Measurements from ENCODE around the gene RBM20. TPM values are rescaled to one million over a fixed set of nuclear protein-coding genes. Genes with fewer than 3 reads are reported as not detected.

RBM20 gene
- total RNA-seq, 1 experiment from 2014 or later: 0.17 TPM

DNA sequence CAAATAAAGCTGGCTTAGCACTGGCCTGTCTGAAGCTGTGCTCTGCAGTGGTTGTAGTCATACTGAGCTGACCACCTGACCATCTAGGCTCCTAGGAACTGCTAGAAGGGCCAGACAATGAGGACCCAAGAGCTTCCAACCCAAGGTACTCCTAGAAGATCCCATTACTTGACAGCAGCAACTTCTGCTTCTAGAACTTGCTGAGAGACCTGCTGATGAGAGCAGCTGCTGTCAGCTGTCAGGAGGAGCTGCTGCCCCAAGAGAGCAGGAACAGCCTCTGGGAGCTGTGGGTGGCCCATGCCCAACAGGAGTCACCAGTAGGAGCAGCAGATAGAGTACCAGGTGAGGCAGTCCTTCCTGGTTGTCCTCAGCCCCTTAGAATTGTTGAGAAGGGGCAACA is 70.2 kb downstream of the RBM20 start:
- H2BK20ac ChIP-seq (ENCODE audit: low read depth, low read length, poor library complexity, severe bottlenecking): no peak overlapping the region
- H3K4me2 ChIP-seq (ENCODE audit: insufficient read depth, insufficient read length, low read length): no peak overlapping the region
- H3K4ac ChIP-seq (ENCODE audit: low read depth, low read length): no peak overlapping the region
- no peak overlapping the region for H3K18ac ChIP-seq (ENCODE audit: insufficient read length, low read depth, low read length)
- Mint-ChIP-seq H3K36me3 (ENCODE audit: insufficient read depth in 1 of 3, low read depth in 3 of 3) (no peaks in the 10 kb centered on the region; a peak in 1 of 7 replicates), H3K9me3 (no peaks in the 10 kb centered on the region; a peak in 1 of 5 replicates), H3K27ac (no peak overlapping the region), H3K4me1 (peaks cover 7 to 10% of the 10 kb centered on the region in 2 experiments; a peak in 3 of 4 replicates), H3K4me3 (no peak overlapping the region), H3K27me3 (ENCODE audit: low read depth) (peaks cover 2% of the 10 kb centered on the region; the same call in 1 of the 2 replicates)
- no peak overlapping the region for H2BK15ac ChIP-seq (ENCODE audit: low read depth, low read length)
- no peak overlapping the region for H3K9ac ChIP-seq (ENCODE audit: extremely low read depth, insufficient read length, low read length)
- DNase-seq: no peak
- no peak overlapping the region for H4K91ac ChIP-seq (ENCODE audit: insufficient read length, low read depth, low read length)
- no peak overlapping the region for H2BK12ac ChIP-seq (ENCODE audit: insufficient read length, low read depth, low read length)
- H3K27ac ChIP-seq (ENCODE audit: insufficient read length, low read depth, low read length): no peak overlapping the region
- no peak overlapping the region for H3K23ac ChIP-seq (ENCODE audit: insufficient read length, low read depth, low read length)
- no peak overlapping the region for H2BK120ac ChIP-seq (ENCODE audit: low read depth, low read length, poor library complexity, severe bottlenecking)
- TF ChIP-seq, protein P1, sequence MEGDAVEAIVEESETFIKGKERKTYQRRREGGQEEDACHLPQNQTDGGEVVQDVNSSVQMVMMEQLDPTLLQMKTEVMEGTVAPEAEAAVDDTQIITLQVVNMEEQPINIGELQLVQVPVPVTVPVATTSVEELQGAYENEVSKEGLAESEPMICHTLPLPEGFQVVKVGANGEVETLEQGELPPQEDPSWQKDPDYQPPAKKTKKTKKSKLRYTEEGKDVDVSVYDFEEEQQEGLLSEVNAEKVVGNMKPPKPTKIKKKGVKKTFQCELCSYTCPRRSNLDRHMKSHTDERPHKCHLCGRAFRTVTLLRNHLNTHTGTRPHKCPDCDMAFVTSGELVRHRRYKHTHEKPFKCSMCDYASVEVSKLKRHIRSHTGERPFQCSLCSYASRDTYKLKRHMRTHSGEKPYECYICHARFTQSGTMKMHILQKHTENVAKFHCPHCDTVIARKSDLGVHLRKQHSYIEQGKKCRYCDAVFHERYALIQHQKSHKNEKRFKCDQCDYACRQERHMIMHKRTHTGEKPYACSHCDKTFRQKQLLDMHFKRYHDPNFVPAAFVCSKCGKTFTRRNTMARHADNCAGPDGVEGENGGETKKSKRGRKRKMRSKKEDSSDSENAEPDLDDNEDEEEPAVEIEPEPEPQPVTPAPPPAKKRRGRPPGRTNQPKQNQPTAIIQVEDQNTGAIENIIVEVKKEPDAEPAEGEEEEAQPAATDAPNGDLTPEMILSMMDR (conservative IDR thresholded peaks at IDR 0.05): no peak
- H2BK5ac ChIP-seq (ENCODE audit: insufficient read length, low read length): no peak overlapping the region
- H3K56ac ChIP-seq (ENCODE audit: insufficient read length, low read depth, low read length): no peak overlapping the region
- H2AFZ ChIP-seq (ENCODE audit: low read length): no peak overlapping the region
- no peak overlapping the region for H2AK5ac ChIP-seq (ENCODE audit: insufficient read length, low read length)
- H3K79me1 ChIP-seq (ENCODE audit: insufficient read depth, low read depth, low read length, poor library complexity, severe bottlenecking): no peaks in the 10 kb centered on the region
- H3K14ac ChIP-seq (ENCODE audit: insufficient read depth, low read length): no peak overlapping the region
- no peaks in the 10 kb centered on the region for H3K9me3 ChIP-seq (ENCODE audit: control insufficient read depth, low read depth, low read length)
- no peak overlapping the region for H4K8ac ChIP-seq (replicated peaks; ENCODE audit: insufficient read length, low read depth, low read length)
- H3K4me1 ChIP-seq (ENCODE audit: insufficient read depth, low read length): no peaks in the 10 kb centered on the region
- no peak overlapping the region for H3T11ph ChIP-seq (ENCODE audit: low read length)
- no peaks in the 10 kb centered on the region for H3K79me2 ChIP-seq (ENCODE audit: insufficient read depth, low read length)
- H4K5ac ChIP-seq (ENCODE audit: insufficient read length, low read depth, low read length): no peak overlapping the region
- no peaks in the 10 kb centered on the region for H3K23me2 ChIP-seq (ENCODE audit: insufficient read length, low read depth, low read length, poor library complexity, severe bottlenecking)
- H4K20me1 ChIP-seq (ENCODE audit: control insufficient read depth, insufficient read depth, insufficient read length): no peaks in the 10 kb centered on the region
- H3K27me3 ChIP-seq (ENCODE audit: insufficient read depth, low read length): no peaks in the 10 kb centered on the region
